Measurements from ENCODE around the gene ARHGAP35.
"Not testable (repeated sequence)": the region's sequence is repeated elsewhere in the genome, so short reads cannot be mapped to it uniquely, and the experiment has no call there.

ARHGAP35 gene

DNA sequence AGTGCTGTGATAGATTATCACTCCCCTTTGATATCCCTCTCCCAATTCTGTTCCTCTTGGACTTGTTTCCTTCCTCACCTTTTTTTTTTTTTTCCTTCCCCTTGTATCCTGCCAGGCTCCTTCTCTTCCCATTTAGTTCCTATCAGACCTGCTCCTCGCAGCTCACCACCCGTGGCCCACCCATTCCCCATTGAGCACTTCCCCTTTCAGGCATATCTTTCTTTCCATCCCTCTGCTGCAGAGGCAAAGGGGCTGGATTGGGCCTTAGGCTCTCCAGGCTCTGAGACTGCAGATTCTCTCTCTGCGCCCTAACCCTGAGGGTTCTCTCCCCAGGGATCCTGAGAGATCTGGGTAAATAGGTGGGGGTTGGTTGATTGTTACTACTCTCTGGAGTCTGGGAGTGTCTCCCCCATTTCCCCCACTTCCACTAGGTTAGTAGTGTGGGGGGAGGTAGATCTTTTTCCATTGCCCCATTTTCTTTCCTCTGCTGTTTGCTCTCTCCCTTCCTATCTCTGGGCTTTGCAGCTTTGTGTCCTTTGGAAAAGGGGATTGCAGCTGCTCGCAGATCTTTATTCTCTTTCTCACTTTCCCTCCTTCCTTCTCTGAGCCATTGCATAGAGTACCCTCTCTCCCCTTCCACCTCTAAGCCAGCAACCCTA, 2.3 kb downstream of the ARHGAP35 start:
- no peaks in the 10 kb centered on the region for H3K9me3 ChIP-seq (ENCODE audit: insufficient read depth, low read depth, low read length)
- peaks cover 34% of the 10 kb centered on the region for H3K4me1 ChIP-seq (ENCODE audit: insufficient read depth, low read length)
- H3K27me3 ChIP-seq (ENCODE audit: insufficient read depth, low read length), result no peaks in the 10 kb centered on the region
- peak overlapping the region; percentile 89; the same call in 1 of the 2 replicates for H3K9ac ChIP-seq (ENCODE audit: low read depth, low read length)
- H3K36me3 ChIP-seq (ENCODE audit: insufficient read depth, low read depth, low read length), result no peaks in the 10 kb centered on the region
- no peak overlapping the region for H3K27ac ChIP-seq (ENCODE audit: low read length)
- H3K4me3 ChIP-seq (ENCODE audit: low read length), result peak overlapping the region; percentile 92

DNA sequence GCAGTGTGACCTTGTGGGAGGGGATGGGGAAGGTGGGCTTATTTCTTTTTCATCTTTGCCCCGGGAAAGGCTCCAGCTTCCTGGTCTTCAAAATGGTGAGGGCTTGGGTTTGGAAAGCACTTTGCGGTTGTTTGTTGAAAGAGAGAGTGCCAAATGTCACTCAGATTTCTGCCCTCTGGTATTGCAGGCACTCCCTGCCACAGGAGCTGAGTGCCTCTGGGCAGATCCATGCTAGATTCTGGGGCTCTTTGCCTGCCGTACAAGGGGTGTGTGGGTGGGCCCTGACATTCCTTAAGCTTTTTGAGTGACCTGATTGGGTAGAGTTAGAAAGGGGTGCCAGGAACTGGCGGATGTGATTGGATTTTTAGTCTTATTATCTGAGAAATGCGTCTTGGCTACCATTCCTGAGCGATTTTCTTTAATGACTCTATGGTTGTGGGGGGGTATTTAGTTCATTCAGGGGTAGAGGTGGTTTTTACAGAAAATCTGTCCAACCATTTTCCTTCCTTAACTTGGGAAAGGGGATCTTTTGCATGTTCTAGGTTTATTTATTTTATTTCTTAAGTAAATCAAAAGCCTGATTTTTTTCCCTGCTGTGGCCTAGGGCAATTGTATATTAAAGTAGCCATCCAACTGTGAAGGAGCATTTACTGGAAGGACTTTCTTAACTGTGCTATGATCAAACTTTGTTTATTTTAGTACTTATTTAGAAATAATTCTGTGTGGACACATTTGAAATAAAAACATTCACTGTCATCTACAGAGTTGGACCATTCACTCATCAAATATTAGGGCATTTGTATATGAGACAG, 3.2 kb downstream of the ARHGAP35 start:
- Histone ChIP-seq H3K9ac (ENCODE audit: low read depth, low read length) (peak overlapping the region; percentile 89; the same call in 1 of the 2 replicates), H3K9me3 (ENCODE audit: insufficient read depth, low read depth, low read length) (no peaks in the 10 kb centered on the region), H3K4me3 (ENCODE audit: low read length) (peak overlapping the region; percentile 92), H3K27ac (ENCODE audit: low read length) (peak overlapping the region; percentile 31), H3K4me1 (ENCODE audit: insufficient read depth, low read length) (peaks cover 34% of the 10 kb centered on the region), H3K36me3 (ENCODE audit: insufficient read depth, low read depth, low read length) (no peaks in the 10 kb centered on the region), H3K27me3 (ENCODE audit: insufficient read depth, low read length) (no peaks in the 10 kb centered on the region)

DNA sequence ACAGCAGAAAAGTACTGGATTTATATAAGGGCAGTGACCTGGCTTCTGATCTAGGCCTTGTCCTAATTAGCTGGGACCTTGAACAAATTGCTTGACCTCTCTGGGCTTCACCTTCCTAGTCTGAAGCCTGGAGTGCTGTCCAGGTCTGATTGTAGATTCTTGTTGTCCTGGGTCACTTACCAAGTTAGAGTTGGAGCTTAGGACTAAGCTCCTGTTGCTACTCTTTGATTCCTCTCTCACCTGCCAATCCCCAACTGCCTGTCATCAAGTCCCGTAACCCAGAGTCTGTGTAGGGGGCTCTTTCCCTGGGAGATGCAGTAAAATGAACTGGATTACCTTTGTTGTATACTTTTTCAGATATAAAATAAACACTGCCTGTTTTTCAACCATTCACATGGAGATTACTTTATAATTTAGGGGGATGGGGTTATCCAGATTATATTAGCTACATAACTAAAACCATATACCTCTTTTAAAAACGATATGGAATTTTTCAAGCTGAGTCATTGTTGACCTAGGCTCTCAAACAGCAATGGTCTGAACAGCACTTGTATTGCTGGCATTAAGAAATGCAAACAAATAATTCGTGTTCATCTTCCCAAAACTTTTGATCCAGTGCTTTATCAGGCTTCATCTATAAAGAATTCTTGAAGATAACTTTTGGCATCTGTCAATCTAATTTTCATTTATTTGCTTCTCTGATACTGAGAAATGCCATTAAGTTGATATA, 5.8 kb downstream of the ARHGAP35 start:
- H3K4me1 ChIP-seq (ENCODE audit: insufficient read depth, low read length), result peaks cover 34% of the 10 kb centered on the region
- H3K4me3 ChIP-seq (ENCODE audit: low read length), result no peak overlapping the region
- H3K27ac ChIP-seq (ENCODE audit: low read length), result no peak overlapping the region
- H3K9ac ChIP-seq (ENCODE audit: low read depth, low read length), result peak overlapping the region; percentile 4; the same call in 1 of the 2 replicates
- H3K36me3 ChIP-seq (ENCODE audit: insufficient read depth, low read depth, low read length), result no peaks in the 10 kb centered on the region
- H3K9me3 ChIP-seq (ENCODE audit: insufficient read depth, low read depth, low read length), result no peaks in the 10 kb centered on the region
- H3K27me3 ChIP-seq (ENCODE audit: insufficient read depth, low read length), result no peaks in the 10 kb centered on the region

- Histone ChIP-seq H3K4me3 (ENCODE audit: low read length) (no peak overlapping the region), H3K9ac (ENCODE audit: low read depth, low read length) (no peak overlapping the region), H3K36me3 (ENCODE audit: insufficient read depth, low read depth, low read length) (no peaks in the 10 kb centered on the region), H3K9me3 (ENCODE audit: insufficient read depth, low read depth, low read length) (no peaks in the 10 kb centered on the region), H3K4me1 (ENCODE audit: insufficient read depth, low read length) (peaks cover 34% of the 10 kb centered on the region), H3K27ac (ENCODE audit: low read length) (no peak overlapping the region), H3K27me3 (ENCODE audit: insufficient read depth, low read length) (no peaks in the 10 kb centered on the region)
Observed at GRCh38 chr19:46867170-46867569, 6.4 kb downstream of the ARHGAP35 start.

- Histone ChIP-seq H3K36me3 (ENCODE audit: insufficient read depth, low read depth, low read length) (peaks cover 4% of the 10 kb centered on the region; the same call in 1 of the 2 replicates), H3K9me3 (ENCODE audit: insufficient read depth, low read depth, low read length) (no peaks in the 10 kb centered on the region), H3K27me3 (ENCODE audit: insufficient read depth, low read length) (no peaks in the 10 kb centered on the region), H3K4me1 (ENCODE audit: insufficient read depth, low read length) (peaks cover 23% of the 10 kb centered on the region), H3K27ac (ENCODE audit: low read length) (no peak overlapping the region), H3K9ac (ENCODE audit: low read depth, low read length) (no peak overlapping the region), H3K4me3 (ENCODE audit: low read length) (no peak overlapping the region)
Observed at GRCh38 chr19:46868025-46868802, 7.4 kb downstream of the ARHGAP35 start.

GRCh38 chr19:46871173-46871572, 10.4 kb downstream of the ARHGAP35 start:
- peaks cover 19% of the 10 kb centered on the region for H3K4me1 ChIP-seq (ENCODE audit: insufficient read depth, low read length)
- not testable (repeated sequence) for H3K9ac ChIP-seq (ENCODE audit: low read depth, low read length); H3K27me3 ChIP-seq (ENCODE audit: insufficient read depth, low read length); H3K9me3 ChIP-seq (ENCODE audit: insufficient read depth, low read depth, low read length); H3K4me3 ChIP-seq (ENCODE audit: low read length); H3K27ac ChIP-seq (ENCODE audit: low read length); H3K36me3 ChIP-seq (ENCODE audit: insufficient read depth, low read depth, low read length)

- Histone ChIP-seq H3K36me3 (ENCODE audit: insufficient read depth, low read depth, low read length) (peaks cover 4% of the 10 kb centered on the region; the same call in 1 of the 2 replicates), H3K9me3 (ENCODE audit: insufficient read depth, low read depth, low read length) (no peaks in the 10 kb centered on the region), H3K4me1 (ENCODE audit: insufficient read depth, low read length) (peaks cover 9% of the 10 kb centered on the region; the same call in 1 of the 2 replicates), H3K4me3 (ENCODE audit: low read length) (no peak overlapping the region), H3K27me3 (ENCODE audit: insufficient read depth, low read length) (no peaks in the 10 kb centered on the region), H3K9ac (ENCODE audit: low read depth, low read length) (no peak overlapping the region), H3K27ac (ENCODE audit: low read length) (no peak overlapping the region)
Observed at GRCh38 chr19:46872967-46873366, 12.2 kb downstream of the ARHGAP35 start.

- no peak overlapping the region for H3K9ac ChIP-seq (ENCODE audit: low read depth, low read length)
- H3K4me1 ChIP-seq (ENCODE audit: insufficient read depth, low read length), result peaks cover 9% of the 10 kb centered on the region; the same call in 1 of the 2 replicates
- H3K27me3 ChIP-seq (ENCODE audit: insufficient read depth, low read length), result no peaks in the 10 kb centered on the region
- H3K9me3 ChIP-seq (ENCODE audit: insufficient read depth, low read depth, low read length), result no peaks in the 10 kb centered on the region
- peaks cover 4% of the 10 kb centered on the region; the same call in 1 of the 2 replicates for H3K36me3 ChIP-seq (ENCODE audit: insufficient read depth, low read depth, low read length)
- no peak overlapping the region for H3K27ac ChIP-seq (ENCODE audit: low read length)
- H3K4me3 ChIP-seq (ENCODE audit: low read length), result no peak overlapping the region
Observed at GRCh38 chr19:46875234-46875633, 14.4 kb downstream of the ARHGAP35 start.

DNA sequence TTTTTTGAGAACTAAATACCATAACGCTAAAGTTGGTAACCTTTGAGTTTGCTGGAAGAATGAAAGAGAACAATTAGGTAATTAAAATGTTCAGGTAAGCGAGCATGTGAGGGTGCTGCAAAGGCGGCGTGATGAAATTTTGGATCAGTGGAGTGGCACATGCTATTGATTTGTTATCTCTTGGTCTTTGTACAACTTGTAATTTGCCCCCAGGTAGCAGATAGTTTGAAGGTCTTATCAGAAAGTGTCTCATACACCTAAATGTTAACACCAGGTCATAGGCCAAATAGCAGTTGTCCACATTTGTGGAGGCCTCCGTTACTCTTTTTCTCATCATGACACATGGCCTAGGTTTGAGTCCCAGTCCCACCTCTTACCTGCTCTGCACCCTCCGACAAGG, 14.9 kb downstream of the ARHGAP35 start:
- H3K4me3 ChIP-seq (ENCODE audit: low read length), result no peak overlapping the region
- H3K27me3 ChIP-seq (ENCODE audit: insufficient read depth, low read length), result no peaks in the 10 kb centered on the region
- H3K4me1 ChIP-seq (ENCODE audit: insufficient read depth, low read length), result peaks cover 9% of the 10 kb centered on the region; the same call in 1 of the 2 replicates
- no peak overlapping the region for H3K27ac ChIP-seq (ENCODE audit: low read length)
- no peak overlapping the region for H3K9ac ChIP-seq (ENCODE audit: low read depth, low read length)
- no peaks in the 10 kb centered on the region for H3K9me3 ChIP-seq (ENCODE audit: insufficient read depth, low read depth, low read length)
- peaks cover 4% of the 10 kb centered on the region; the same call in 1 of the 2 replicates for H3K36me3 ChIP-seq (ENCODE audit: insufficient read depth, low read depth, low read length)

DNA sequence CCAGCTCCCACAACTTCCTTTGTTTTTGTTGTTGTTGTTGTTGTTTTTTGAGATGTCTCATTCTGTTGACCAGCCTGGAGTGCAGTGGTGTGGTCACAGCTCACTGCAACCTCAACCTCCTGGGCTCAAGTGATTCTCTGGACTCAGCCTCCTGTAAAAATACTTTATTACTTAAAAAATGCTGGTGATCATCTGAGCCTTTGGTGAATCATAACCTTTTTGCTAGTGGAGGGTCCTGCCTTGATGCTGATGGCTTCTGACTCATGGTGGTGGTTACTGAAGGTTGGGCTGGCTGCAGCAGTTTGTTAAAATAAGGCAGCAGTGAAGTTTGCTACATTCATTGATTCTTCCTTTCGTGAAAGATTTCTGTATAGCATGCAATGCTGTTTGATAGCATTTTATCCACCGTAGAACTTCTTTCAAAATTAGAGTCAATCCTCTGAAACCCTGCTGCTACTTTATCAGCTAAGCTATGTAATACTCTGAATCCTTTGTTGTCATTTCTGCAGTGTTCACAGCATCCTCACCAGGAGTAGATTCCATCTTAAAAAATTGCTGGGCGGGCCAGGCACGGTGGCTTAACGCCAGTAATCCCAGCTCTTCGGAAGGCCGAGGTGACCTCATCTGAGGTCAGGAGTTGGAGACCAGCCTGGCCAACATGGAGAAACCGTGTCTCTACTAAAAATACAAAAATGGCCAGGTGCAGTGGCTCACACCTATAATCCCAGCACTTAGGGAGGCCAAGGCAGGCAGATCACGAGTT, 18.0 kb downstream of the ARHGAP35 start:
- Histone ChIP-seq H3K9me3 (ENCODE audit: insufficient read depth, low read depth, low read length) (no peaks in the 10 kb centered on the region), H3K4me1 (ENCODE audit: insufficient read depth, low read length) (peaks cover 9% of the 10 kb centered on the region; the same call in 1 of the 2 replicates), H3K9ac (ENCODE audit: low read depth, low read length) (no peak overlapping the region), H3K27me3 (ENCODE audit: insufficient read depth, low read length) (no peaks in the 10 kb centered on the region), H3K4me3 (ENCODE audit: low read length) (no peak overlapping the region), H3K36me3 (ENCODE audit: insufficient read depth, low read depth, low read length) (no peaks in the 10 kb centered on the region), H3K27ac (ENCODE audit: low read length) (no peak overlapping the region)
